AG10803 (cell line): ENCODE results near the gene NCKAP5.

Source experiments
- DNase-seq: peaks from one replicate; pipeline ENCODE4 v3.0.0; 2010; ENCODE audit warnings: low read depth
- H3K4me3 ChIP-seq: 2 replicates; pipeline ENCODE4 v1.5.1; 2011; ENCODE audit warnings: mild to moderate bottlenecking, low read length, control low read depth
- TF ChIP-seq, protein P1 (sequence below): conservative IDR thresholded peaks from 2 replicates; pipeline ENCODE4 v1.5.1; 2011; ENCODE audit warnings: mild to moderate bottlenecking, low read length, control low read depth, inconsistent platforms

Gene NCKAP5

DNA sequence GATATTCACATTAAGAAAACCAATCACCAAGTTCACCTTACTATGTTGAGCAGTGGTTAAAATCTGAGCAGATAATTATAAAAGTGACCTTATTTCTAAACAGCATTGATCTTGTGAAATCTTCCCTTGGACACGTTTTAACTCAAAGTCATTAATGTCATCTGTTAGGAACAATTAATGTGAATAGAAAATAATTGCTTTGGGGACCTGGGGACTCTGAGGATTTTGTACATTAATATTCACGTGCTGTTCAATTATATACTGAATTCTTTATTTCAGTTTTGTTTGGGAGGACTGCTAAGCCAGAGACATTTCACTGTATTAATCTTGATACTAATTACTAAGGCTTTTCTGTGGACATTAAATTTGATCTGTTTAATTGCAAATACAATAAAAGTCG lies 771.2 kb downstream of the NCKAP5 start:
- H3K4me3 ChIP-seq = no peak overlapping the region
- DNase-seq = no peak
- TF ChIP-seq, protein P1, sequence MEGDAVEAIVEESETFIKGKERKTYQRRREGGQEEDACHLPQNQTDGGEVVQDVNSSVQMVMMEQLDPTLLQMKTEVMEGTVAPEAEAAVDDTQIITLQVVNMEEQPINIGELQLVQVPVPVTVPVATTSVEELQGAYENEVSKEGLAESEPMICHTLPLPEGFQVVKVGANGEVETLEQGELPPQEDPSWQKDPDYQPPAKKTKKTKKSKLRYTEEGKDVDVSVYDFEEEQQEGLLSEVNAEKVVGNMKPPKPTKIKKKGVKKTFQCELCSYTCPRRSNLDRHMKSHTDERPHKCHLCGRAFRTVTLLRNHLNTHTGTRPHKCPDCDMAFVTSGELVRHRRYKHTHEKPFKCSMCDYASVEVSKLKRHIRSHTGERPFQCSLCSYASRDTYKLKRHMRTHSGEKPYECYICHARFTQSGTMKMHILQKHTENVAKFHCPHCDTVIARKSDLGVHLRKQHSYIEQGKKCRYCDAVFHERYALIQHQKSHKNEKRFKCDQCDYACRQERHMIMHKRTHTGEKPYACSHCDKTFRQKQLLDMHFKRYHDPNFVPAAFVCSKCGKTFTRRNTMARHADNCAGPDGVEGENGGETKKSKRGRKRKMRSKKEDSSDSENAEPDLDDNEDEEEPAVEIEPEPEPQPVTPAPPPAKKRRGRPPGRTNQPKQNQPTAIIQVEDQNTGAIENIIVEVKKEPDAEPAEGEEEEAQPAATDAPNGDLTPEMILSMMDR = no peak

DNA sequence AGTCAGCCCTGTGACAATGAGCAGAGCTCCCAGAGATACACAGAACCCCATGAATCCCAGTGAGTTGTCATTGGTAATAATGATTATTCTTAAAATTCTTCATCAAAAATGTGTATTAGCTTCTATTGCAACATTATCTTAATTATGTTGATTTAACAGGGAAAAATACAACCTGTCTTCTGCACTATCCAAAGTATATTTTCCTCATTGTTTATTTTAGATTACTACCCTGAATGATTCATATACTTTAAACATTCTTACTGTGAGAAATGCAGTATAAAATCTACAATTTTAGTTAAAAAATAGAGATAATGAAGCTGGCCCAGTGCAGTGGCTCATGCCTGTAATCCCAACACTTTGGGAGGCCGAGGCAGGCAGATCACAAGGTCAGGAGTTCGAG lies 773.0 kb downstream of the NCKAP5 start:
- TF ChIP-seq, protein P1 = no peak
- DNase-seq = no peak
- H3K4me3 ChIP-seq = no peak overlapping the region

- no peak overlapping the region for H3K4me3 ChIP-seq
- TF ChIP-seq, protein P1 = no peak
- DNase-seq = no peak
Observed at GRCh38 chr2:132793532-132793931, 774.7 kb downstream of the NCKAP5 start.

GRCh38 chr2:132790207-132790785 lies 778.0 kb downstream of the NCKAP5 start:
- no peak overlapping the region for H3K4me3 ChIP-seq
- TF ChIP-seq, protein P1 = no peak
- no peak for DNase-seq

- no peak overlapping the region for H3K4me3 ChIP-seq
- TF ChIP-seq, protein P1 = no peak
- no peak for DNase-seq
Observed at GRCh38 chr2:132789066-132789465, 779.2 kb downstream of the NCKAP5 start.

DNA sequence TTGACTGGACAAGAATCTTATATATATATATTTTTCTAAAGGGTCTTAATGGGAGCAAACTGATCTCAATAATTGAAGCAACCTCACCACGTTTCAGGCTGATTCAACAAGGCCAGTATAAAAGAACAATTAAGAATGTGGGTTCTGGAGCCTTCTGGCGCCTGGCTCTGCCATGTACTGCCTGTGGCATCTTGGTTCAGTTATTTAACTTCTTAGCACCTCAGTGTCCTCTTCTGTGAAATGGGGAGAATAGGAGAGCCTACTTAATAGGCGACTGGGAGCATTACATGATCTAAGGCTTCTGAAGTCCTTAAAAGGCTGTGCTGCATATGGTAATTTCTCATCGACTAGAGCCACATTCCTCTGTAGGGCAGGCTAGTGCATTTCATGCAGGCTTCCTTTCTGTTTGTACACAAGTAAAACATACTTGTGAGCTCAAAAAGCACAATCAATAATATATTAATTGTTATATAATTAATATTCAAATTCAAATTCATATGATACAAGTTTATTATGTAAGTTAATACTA lies 779.9 kb downstream of the NCKAP5 start:
- no peak for DNase-seq
- no peak overlapping the region for H3K4me3 ChIP-seq
- TF ChIP-seq, protein P1 = no peak

GRCh38 chr2:132783883-132784282 lies 784.4 kb downstream of the NCKAP5 start:
- no peak for DNase-seq
- TF ChIP-seq, protein P1 = no peak
- H3K4me3 ChIP-seq = no peak overlapping the region
